Neural cell (in vitro differentiated cells): ENCODE data around the gene HRH1. TPM values are rescaled to one million over a fixed set of nuclear protein-coding genes. Genes with fewer than 3 reads are reported as not detected.

Experiments
- H2AFZ ChIP-seq: fragments of 200-600, 300-800 bp; sonication (generic), shearing (Covaris generic); 2 replicates; pipeline ENCODE4 v1.6.0; 2014; ENCODE audit warnings: low read depth, mild to moderate bottlenecking, antibody characterized with exemption, low read length, moderate library complexity
- H3F3A ChIP-seq: fragments of 200-600 bp; shearing (Covaris generic); 2 replicates; pipeline ENCODE4 v1.6.1; 2016; ENCODE audit warnings: mild to moderate bottlenecking, moderate library complexity, mixed read lengths, antibody characterized with exemption, low read length; ENCODE audit not compliant: insufficient read depth, poor library complexity, severe bottlenecking
- H3K27ac ChIP-seq: fragments of 200-600, 300-800 bp; sonication (generic), shearing (Covaris generic); 2 replicates; pipeline ENCODE4 v1.5.1; 2014; ENCODE audit warnings: mild to moderate bottlenecking, low read length, moderate library complexity
- H3K27me3 ChIP-seq: fragments of 300-800, 200-600 bp; sonication (generic), shearing (Covaris generic); 2 replicates; pipeline ENCODE4 v1.6.0; 2014; ENCODE audit warnings: mild to moderate bottlenecking, low read depth, low read length, moderate library complexity; ENCODE audit not compliant: insufficient read depth
- H3K36me3 ChIP-seq: fragments of 300-800, 200-600 bp; sonication (generic), shearing (Covaris generic); 2 replicates; pipeline ENCODE4 v1.5.1; 2014; ENCODE audit warnings: mild to moderate bottlenecking, antibody characterized with exemption, low read length, moderate library complexity; ENCODE audit not compliant: insufficient read depth
- H3K4me2 ChIP-seq: fragments of 300-800, 200-600 bp; sonication (generic), shearing (Covaris generic); 2 replicates; pipeline ENCODE4 v1.6.0; 2014; ENCODE audit warnings: mild to moderate bottlenecking, low read length
- H3K4me3 ChIP-seq: fragments of 300-800, 200-600 bp; sonication (generic), shearing (Covaris generic); 2 replicates; pipeline ENCODE4 v1.5.1; 2014; ENCODE audit warnings: mild to moderate bottlenecking, low read length, moderate library complexity
- H3K79me2 ChIP-seq: fragments of 200-600 bp; shearing (Covaris generic); replicated peaks from 2 replicates; pipeline ENCODE4 v1.6.0; 2014; ENCODE audit warnings: mild to moderate bottlenecking, low read length, moderate library complexity; ENCODE audit not compliant: insufficient read depth
- H3K9ac ChIP-seq: fragments of 300-800, 200-600 bp; sonication (generic), shearing (Covaris generic); 2 replicates; pipeline ENCODE4 v1.6.1; 2016; ENCODE audit warnings: mild to moderate bottlenecking, low read length, mixed read lengths
- H3K9me2 ChIP-seq: fragments of 200-600 bp; shearing (Covaris generic); 2 replicates; pipeline ENCODE4 v1.6.1; 2016; ENCODE audit warnings: mild to moderate bottlenecking, low read length, mixed read lengths; ENCODE audit not compliant: insufficient read depth
- H3K9me3 ChIP-seq: fragments of 200-600, 300-800 bp; sonication (generic), shearing (Covaris generic); 2 replicates; pipeline ENCODE4 v1.6.1; 2016; ENCODE audit warnings: mild to moderate bottlenecking, mixed run types, low read length, moderate library complexity, mixed read lengths
- H4K20me1 ChIP-seq: fragments of 200-600 bp; shearing (Covaris generic); 2 replicates; pipeline ENCODE4 v1.6.1; 2016; ENCODE audit warnings: mild to moderate bottlenecking, mixed run types; ENCODE audit not compliant: insufficient read depth
- CTCF ChIP-seq: fragments of 450-650 bp; IDR thresholded peaks from 2 replicates; pipeline ENCODE4 v1.5.1; 2014; ENCODE audit warnings: antibody characterized with exemption, mild to moderate bottlenecking, moderate library complexity; ENCODE audit not compliant: poor library complexity, severe bottlenecking
- EP300 ChIP-seq: fragments of 450-650 bp; conservative IDR thresholded peaks from 2 replicates; pipeline ENCODE4 v1.6.1; 2014; ENCODE audit warnings: antibody characterized with exemption, mild to moderate bottlenecking, moderate library complexity; ENCODE audit not compliant: poor library complexity, severe bottlenecking
- EZH2 ChIP-seq: fragments of 200-600, 300-800 bp; shearing (Covaris generic), sonication (generic); IDR thresholded peaks from 2 replicates; pipeline ENCODE4 v1.6.1; 2014; ENCODE audit warnings: antibody characterized with exemption, low read length, borderline replicate concordance, mild to moderate bottlenecking; ENCODE audit not compliant: insufficient read depth, poor library complexity, severe bottlenecking
- MXI1 ChIP-seq: fragments of 450-650 bp; conservative IDR thresholded peaks from 2 replicates; pipeline ENCODE4 v1.6.1; 2014; ENCODE audit warnings: antibody characterized with exemption, mild to moderate bottlenecking; ENCODE audit not compliant: poor library complexity, severe bottlenecking
- POLR2AphosphoS5 ChIP-seq: IDR thresholded peaks from 2 replicates; pipeline ENCODE4 v1.6.1; 2012
- RAD21 ChIP-seq: fragments of 450-650 bp; conservative IDR thresholded peaks from 2 replicates; pipeline ENCODE4 v1.6.1; 2014; ENCODE audit warnings: antibody characterized with exemption, mild to moderate bottlenecking, moderate library complexity
- REST ChIP-seq: IDR thresholded peaks from 2 replicates; pipeline ENCODE4 v1.6.1; 2012; ENCODE audit warnings: borderline replicate concordance
- SMC3 ChIP-seq: fragments of 450-650 bp; conservative IDR thresholded peaks from 2 replicates; pipeline ENCODE4 v1.6.1; 2014; ENCODE audit warnings: antibody characterized with exemption, mild to moderate bottlenecking, moderate library complexity; ENCODE audit not compliant: poor library complexity
- TAF1 ChIP-seq: IDR thresholded peaks from 2 replicates; pipeline ENCODE4 v1.6.1; 2012; ENCODE audit warnings: low read depth
- polyA plus RNA-seq: library from polyadenylated mRNA; depleted of rRNA; stranded (reverse); fragments of >200 nt; gene quantifications from 2 replicates; pipeline ENCODE4 v1.2.3, GENCODE V29; 2014

HRH1 gene
- polyA plus RNA-seq, 1 donor from 2014 or later: 0.06 TPM

GRCh38 chr3:11188231-11188630 lies 33.9 kb downstream of the HRH1 start:
- Histone ChIP-seq H3F3A (no peaks in the 10 kb centered on the region), H2AFZ (no peak overlapping the region), H3K9ac (no peak overlapping the region), H3K9me3 (no peaks in the 10 kb centered on the region), H3K27me3 (no peaks in the 10 kb centered on the region), H3K4me2 (no peak overlapping the region), H3K36me3 (no peaks in the 10 kb centered on the region), H3K4me3 (no peak overlapping the region), H3K27ac (no peak overlapping the region), H3K9me2 (no peaks in the 10 kb centered on the region), H4K20me1 (no peaks in the 10 kb centered on the region), H3K79me2 (no peaks in the 10 kb centered on the region)
- TF ChIP-seq TAF1 (no peak), MXI1 (no peak), CTCF (no peak), RAD21 (no peak), POLR2AphosphoS5 (no peak), SMC3 (no peak), EP300 (no peak), REST (no peak), EZH2 (no peak)

- H3F3A ChIP-seq: no peaks in the 10 kb centered on the region
- no peak overlapping the region for H2AFZ ChIP-seq
- no peaks in the 10 kb centered on the region for H3K9me3 ChIP-seq
- no peak overlapping the region for H3K4me3 ChIP-seq
- H3K79me2 ChIP-seq: no peaks in the 10 kb centered on the region
- no peaks in the 10 kb centered on the region for H3K9me2 ChIP-seq
- no peak overlapping the region for H3K4me2 ChIP-seq
- no peak overlapping the region for H3K27ac ChIP-seq
- TF ChIP-seq EZH2 (no peak), TAF1 (no peak), MXI1 (no peak), RAD21 (no peak), REST (no peak), EP300 (no peak), POLR2AphosphoS5 (no peak)
- no peak overlapping the region for H3K9ac ChIP-seq
- H4K20me1 ChIP-seq: no peaks in the 10 kb centered on the region
- H3K27me3 ChIP-seq: no peaks in the 10 kb centered on the region
- no peaks in the 10 kb centered on the region for H3K36me3 ChIP-seq
Measured at GRCh38 chr3:11195201-11195600, 40.9 kb downstream of the HRH1 start.
